IPS-NIHi7 (cell line): Measurements from ENCODE around the gene SHOX.
A peak's percentile ranks its signal among the peaks of the same experiment; 100 is the strongest.
"Not testable (repeated sequence)": the region's sequence is repeated elsewhere in the genome, so short reads cannot be mapped to it uniquely, and the experiment has no call there.

Experiments used
- DNase-seq: peaks from one replicate; pipeline ENCODE4 v3.0.0; 2012; ENCODE audit warnings: mixed read lengths; ENCODE audit errors: extremely low spot score

The SHOX gene

GRCh38 chrX:630612-631496, at the start of gene SHOX:
TSS of gene SHOX (plus strand) at chrX:630791. CDS start at chrX:630898, 107 bp downstream.
- DNase-seq, result no peak

DNA sequence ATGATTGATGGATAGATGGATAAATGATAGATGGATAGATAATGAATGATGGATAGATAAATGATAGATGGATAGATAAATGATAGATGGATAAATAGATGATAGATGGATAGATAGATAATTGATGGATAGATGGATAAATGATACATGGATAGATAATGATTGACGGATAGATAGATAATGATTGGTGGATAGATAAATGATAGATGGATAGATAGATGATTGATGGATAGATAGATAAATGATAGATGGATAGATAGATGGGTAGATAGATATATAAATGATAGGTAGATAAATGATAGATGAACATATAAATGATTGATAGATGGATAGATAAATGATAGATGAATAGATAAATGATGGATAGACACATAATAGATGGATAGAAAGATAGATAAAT, 49.5 kb upstream of the SHOX start:
- no peak for DNase-seq

GRCh38 chrX:581720-582298, 48.8 kb upstream of the SHOX start:
- no peak for DNase-seq

DNA sequence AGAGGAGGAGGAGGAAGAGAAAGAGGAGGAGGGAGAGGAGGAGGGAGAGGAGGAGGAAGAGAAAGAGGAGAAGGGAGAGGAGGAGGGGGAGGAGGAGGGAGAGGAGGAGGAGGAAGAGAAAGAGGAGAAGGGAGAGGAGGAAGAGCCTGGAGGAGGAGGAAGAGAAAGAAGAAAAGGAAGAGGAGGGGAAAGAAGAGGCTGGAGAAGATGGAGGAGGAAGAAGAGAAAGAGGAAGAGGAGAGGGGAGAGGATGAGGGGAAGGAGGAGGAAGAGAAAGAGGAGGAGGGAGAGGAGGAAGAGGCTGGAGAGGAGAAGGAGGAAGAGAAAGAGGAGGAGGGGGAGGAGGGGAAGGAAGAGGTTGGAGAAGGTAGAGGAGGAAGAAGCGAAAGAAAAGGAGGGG, 46.0 kb upstream of the SHOX start:
- no peak for DNase-seq

DNA sequence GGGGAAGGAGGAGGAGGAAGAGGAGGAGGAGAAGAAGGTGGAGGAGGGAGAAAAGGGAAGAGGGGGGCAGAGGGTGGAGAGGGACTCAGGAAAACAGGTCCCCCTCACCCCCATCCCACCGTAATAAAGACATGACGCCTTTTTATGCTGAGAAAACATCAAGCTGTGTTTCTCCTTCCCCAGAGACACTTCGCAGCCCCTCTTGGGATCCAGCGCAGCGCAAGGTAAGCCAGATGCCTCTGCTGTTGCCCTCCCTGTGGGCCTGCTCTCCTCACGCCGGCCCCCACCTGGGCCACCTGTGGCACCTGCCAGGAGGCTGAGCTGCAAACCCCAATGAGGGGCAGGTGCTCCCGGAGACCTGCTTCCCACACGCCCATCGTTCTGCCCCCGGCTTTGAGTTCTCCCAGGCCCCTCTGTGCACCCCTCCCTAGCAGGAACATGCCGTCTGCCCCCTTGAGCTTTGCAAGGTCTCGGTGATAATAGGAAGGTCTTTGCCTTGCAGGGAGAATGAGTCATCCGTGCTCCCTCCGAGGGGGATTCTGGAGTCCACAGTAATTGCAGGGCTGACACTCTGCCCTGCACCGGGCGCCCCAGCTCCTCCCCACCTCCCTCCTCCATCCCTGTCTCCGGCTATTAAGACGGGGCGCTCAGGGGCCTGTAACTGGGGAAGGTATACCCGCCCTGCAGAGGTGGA, 45.3 kb upstream of the SHOX start:
- DNase-seq, result peak; percentile 31

- DNase-seq, result no peak
Measured at GRCh38 chrX:586351-586750, 44.2 kb upstream of the SHOX start.

DNA sequence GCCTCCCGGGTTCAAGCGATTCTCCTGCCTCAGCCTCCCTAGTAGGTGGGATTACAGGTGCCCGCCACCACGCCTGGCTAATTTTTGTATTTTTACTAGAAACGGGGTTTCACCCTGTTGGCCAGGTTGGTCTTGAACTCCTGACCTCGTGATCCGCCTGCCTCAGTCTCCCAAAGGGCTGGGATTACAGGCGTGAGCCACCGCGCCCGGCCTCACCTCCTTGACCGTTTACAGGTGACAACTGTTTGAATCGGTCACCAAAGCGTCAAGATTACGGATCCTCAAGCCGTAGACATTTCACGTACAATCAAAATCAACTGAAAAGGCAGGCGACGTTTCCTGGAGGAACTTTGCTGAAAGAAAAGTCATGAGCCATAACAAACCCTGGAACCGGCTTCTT, 41.3 kb upstream of the SHOX start:
- DNase-seq, result not testable (repeated sequence)

DNA sequence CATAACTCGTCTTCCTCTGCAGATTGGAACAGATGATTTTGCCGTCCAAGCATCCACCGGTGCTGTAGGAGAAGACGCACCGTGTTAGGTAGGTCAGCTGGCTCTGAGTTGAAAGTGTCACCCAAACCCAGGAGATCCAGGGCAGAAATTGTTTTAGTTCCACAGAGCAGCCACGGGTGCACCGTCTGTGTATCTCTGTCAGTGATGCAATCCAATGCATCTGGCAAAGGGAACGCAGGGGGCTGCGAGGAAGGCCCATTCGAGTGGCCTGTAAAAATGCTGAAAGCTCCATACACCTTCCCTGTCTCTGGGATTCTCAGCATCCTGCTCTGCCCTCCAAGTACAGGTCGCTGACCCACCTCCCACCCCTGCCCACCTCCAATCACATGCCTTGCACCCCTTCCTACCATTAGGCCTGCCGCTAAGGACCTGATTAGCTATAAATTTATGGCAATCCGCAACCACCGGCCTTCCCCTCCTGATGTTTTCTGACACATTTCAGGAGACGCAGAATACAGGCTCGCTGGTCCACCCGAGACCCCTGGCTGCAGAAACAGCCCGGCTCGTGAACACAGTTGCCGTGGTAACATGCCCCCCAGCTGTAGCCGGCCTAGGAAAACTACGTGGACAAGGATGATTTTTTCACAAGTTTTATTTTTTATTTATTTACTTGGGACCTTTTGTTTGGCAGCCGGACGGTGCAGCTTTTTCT, 39.7 kb upstream of the SHOX start:
- no peak for DNase-seq

DNA sequence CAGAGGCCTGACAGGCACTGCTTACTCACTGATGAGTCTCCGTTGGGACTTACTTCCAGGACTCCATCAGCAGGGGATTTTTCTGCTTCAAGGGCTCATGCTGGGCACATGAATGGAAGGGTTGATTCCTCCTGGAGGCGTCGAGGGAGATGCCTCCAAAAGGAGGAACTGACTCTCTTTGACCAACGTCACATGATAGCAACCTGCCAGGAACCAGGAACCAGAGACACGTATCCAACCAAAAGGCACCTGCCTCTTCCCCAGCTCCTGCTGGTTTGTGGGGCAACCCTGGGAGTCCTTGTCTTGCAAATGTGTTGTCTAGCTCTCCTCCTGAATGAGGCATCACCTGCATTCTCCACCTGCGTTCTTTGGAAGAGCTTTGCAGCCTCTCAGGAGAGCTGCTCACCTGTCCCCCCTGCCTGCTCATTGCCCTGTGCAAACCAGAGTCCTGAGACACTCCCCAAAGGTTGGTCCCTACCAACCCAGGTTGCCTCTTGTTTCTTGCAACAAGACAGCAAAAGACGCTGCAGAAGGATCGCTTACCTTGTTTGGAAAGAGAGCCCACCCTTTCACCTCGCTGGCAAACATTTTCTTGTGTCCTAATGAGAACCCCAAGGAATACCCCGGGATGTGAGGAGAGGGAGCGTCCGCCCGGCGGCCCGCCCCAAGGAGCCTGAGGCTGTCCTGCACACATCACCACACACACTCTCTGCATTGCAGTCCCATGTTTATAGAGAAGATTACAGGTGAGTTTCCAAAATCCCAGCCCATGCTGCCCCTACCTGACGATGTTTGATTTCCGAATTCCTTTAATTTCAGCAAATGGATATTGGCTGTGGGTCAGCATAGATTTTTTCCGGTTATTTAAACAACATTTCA, 30.5 kb upstream of the SHOX start:
- peak; percentile 38 for DNase-seq

DNA sequence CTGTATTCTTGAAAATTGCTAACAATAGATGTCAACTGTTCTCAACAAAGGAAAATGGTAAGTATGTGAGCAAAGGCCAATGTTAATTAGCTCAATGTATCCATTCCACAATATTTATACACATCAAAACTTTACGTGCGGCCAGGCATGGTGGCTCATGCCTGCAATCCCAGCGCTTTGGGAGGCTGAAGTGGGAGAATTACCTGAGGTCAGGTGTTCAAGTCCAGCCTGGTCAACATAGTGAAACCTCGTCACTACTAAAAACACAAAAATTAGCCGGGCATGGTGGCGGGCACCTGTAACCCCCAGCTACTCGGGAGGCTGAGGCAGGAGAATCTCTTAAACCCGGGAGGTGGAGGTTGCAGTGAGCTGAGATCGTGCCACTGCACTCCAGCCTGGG, 27.6 kb upstream of the SHOX start:
- DNase-seq, result not testable (repeated sequence)

DNA sequence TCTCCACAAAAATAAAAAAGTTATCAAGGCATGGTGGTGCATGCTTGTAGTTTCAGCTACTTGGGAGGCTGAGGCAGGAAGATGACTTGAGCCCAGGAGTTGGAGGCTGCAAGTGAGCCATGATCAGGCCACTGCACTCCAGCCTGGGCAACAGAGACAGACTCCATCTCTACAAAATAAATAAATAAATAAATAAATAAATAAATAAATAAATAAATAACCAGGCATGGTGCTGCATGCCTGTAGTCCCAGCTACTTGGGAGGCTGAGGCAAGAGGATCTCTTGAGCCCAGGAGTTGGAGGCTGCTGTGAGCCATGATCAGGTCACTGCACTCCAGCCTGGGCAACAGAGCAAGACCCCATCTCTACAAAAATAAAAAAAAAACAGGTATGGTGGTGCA, 26.0 kb upstream of the SHOX start:
- DNase-seq, result not testable (repeated sequence)

GRCh38 chrX:608088-608487, 22.5 kb upstream of the SHOX start:
- DNase-seq, result not testable (repeated sequence)

- no peak for DNase-seq
Measured at GRCh38 chrX:614136-614535, 16.5 kb upstream of the SHOX start.

GRCh38 chrX:617401-617800, 13.2 kb upstream of the SHOX start:
- no peak for DNase-seq

GRCh38 chrX:617891-618290, 12.7 kb upstream of the SHOX start:
- DNase-seq, result no peak

- not testable (repeated sequence) for DNase-seq
Measured at GRCh38 chrX:618304-618703, 12.3 kb upstream of the SHOX start.

GRCh38 chrX:618761-619450, 11.7 kb upstream of the SHOX start:
- DNase-seq, result no peak

- DNase-seq, result no peak
Measured at GRCh38 chrX:619451-619811, 11.2 kb upstream of the SHOX start.

DNA sequence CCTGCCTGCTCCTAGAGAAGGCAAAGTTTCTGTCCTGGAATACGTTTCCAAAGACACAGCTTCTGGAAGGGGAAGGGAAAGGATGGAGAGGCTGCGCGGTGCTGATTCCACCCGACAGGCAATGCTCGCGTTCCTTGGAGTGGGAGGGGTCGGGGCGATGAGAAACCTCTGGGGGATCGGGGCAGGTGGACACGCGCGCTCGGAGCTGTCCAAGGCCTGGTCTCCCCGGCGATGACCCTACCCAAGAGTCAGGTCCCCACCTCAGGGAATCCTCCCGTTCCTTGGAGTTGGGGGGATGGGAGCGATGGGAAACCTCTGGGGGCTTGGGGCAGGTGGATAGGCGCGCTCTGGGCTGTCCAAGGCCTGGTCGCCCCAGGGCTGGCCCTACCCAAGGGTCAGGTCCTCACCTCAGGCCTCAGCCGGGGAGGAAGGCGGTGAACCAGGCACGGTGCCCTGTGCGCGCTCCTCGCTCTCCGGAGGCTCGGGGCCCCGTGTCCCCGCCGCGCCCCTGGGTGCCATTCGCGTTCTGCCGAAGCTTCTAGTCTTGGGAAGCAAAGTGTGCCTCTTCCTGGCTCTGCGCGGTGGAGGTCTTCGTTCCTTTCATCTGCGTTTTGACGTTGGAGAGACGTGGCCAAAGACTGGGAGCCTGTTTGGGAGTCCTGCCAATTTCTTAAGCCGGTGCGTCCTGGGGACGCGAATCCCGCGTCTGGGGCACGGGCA, 10.6 kb upstream of the SHOX start:
- no peak for DNase-seq
